HG03571 (cell line): ENCODE data around the gene SYNPO.
A peak's percentile ranks its signal among the peaks of the same experiment; 100 is the strongest.

Source experiments
- ATAC-seq: cut with Tn5 transposase; IDR thresholded peaks from one replicate; pipeline ENCODE4 v1.9.1; 2021; ENCODE audit not compliant: unreplicated experiment

Gene SYNPO

DNA sequence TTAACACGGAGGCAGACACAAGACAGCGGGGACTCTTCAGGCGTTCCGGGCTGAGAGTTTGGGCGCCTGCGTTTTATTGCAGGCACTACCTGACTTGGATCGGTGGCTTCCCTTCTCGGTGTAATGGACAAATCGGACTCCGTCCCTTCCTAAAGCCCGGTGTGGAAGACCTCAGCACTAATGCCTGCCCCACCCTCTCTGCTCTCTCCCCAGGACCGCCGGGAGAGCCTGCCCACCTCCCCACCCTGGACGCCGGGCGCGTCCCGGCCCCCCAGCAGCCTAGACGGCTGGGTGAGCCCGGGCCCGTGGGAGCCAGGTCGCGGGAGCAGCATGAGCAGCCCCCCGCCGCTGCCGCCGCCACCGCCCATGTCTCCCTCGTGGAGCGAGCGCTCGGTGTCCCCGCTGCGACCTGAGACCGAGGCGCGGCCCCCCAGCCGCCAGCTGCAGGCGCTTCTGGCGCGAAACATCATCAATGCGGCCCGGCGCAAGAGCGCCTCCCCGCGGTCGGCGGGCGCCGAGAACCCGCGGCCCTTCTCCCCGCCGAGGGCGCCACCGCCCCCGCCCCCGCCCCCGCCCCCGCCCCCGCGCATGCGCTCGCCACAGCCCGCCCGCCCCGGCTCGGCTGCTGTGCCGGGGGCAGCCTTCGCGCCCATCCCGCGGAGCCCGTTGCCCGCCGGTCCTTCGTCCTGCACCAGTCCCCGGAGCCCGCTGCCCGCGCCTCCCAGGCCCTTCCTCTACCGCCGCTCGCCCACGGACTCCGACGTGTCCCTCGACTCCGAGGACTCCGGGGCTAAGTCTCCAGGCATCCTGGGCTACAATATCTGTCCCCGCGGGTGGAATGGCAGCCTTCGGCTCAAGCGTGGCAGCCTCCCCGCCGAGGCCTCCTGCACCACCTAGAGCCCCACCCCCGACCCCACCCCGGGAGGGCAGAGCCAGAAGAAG is 16.0 kb downstream of the SYNPO start:
- ATAC-seq, result peak; percentile 67

DNA sequence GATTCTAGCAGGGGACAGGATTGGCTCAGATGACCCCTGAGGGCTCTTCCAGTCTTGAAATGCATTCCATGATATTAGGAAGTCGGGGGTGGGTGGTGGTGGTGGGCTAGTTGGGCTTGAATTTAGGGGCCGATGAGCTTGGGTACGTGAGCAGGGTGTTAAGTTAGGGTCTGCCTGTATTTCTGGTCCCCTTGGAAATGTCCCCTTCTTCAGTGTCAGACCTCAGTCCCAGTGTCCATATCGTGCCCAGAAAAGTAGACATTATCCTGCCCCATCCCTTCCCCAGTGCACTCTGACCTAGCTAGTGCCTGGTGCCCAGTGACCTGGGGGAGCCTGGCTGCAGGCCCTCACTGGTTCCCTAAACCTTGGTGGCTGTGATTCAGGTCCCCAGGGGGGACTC is 17.7 kb downstream of the SYNPO start:
- ATAC-seq, result no peak

- ATAC-seq, result no peak
These were observed 18.3 kb downstream of the SYNPO start for GRCh38 chr5:150658699-150659265.

- no peak for ATAC-seq
These were observed 19.1 kb downstream of the SYNPO start for GRCh38 chr5:150659360-150660107.

DNA sequence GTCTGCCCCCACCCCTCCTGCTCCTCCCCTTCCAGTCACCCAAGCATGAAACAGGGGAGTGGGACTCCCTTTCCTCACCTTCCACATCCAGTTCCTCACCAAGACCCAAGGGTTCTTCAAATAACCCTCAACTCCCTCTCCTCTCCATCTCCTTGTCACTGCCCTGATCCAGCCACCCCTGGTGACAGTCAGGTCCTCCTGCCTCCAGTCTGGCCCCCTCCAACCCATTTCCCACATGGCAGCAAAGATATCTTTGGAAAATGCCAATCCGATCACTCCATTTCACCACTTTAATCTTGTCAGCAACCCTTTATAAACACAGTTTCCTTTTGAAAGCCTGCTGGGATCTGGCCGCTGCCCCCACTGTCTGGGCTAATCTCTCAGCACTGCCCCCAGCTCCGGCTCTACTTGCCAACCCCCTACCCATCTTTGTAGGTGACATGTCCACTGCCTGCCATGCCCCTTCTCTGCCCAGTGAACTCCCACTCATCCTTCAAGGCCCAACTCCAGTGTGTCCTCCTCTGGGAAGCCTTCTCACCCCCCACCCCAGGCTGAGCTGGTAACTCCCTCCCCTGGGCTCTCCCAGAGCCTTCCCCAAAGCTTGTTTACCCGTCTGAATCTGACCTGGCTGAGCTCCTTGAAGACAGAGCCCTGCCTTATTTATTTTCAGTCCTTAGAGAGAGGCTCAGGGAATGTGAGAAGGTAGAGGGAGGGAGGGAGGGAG is 19.8 kb downstream of the SYNPO start:
- ATAC-seq, result no peak

DNA sequence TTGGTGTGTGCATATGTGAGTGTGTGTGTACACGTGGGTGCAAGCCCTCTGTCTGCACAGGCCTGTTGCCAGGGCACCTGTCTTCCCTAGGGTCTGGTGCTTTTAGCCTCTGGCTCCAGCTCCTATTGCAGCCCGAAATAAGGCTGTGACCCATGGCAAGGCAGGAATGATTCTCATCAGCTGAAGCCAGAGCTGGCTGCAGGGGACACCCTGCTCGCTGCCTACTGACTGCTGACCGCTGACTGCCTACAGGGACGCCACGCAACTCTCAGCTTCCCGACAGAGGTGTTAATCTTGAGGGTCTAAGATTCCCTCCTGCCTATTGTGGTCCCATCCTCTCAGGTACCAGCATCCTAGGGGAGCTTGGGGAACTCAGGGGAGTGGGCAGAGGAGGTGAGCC is 20.6 kb downstream of the SYNPO start, which contains the start of gene MYOZ3:
MYOZ3 (plus strand) TSS at position 166 of the 400 bp plus-strand sequence. CDS start 1,691 bp downstream, outside the sequence.
- no peak for ATAC-seq

GRCh38 chr5:150661821-150662596 is 21.5 kb downstream of the SYNPO start:
- ATAC-seq, result no peak

DNA sequence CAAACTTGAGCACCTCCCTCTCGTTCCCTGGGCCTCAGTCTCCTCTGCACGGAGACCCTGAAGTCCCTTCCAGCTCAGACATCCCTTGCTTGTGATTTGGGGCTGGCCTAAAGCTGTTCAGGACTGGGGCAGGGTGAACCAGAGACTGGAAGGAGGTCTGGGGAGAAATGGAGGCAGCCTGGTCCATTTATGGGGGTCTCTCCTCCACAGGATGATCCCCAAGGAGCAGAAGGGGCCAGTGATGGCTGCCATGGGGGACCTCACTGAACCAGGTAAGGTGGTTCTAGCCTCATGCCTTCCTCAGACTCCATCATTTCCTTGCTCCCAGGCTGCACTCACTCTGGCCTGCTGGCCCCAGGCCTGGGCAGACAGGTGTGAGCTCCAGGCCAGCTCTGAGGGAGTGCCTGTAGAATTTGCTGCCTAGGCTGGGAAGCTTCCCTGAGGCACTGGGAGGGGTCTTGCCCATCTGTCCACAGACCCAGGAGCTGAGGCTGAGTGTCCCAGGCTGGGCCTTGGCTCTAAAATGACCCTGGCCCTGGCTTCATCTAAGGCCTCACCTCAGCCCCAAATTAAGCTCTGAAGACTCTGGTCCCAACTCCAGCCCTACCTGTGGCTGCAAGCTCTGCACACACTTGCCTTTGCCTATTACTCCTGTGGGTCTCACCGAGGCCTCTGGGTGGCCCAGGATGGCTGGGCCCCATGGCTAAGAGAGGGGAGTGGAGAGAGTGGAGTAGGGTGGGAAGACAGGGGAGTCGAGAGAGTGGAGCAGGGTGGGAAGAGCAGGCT is 22.5 kb downstream of the SYNPO start:
- ATAC-seq, result no peak

DNA sequence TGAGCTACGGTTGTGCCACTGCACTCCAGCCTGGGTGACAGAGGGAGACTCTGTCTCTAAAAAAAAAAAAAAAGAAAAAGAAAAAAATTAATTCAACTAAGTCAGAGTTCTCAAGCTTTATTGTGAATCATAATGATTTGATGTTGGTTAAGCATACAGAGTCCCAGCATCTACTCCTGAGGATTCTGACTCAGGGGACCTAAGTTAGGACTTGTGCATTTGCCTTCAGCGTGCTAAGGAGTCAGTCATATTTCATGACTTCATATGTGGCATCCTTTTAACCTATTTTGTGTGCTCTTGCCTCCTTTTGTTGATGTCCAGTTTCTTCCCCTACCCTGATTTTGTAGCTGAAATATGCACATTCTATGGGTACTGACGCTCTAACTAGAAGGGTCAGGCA is 23.5 kb downstream of the SYNPO start:
- no peak for ATAC-seq

- no peak for ATAC-seq
These were observed 24.6 kb downstream of the SYNPO start for GRCh38 chr5:150665044-150665443.

DNA sequence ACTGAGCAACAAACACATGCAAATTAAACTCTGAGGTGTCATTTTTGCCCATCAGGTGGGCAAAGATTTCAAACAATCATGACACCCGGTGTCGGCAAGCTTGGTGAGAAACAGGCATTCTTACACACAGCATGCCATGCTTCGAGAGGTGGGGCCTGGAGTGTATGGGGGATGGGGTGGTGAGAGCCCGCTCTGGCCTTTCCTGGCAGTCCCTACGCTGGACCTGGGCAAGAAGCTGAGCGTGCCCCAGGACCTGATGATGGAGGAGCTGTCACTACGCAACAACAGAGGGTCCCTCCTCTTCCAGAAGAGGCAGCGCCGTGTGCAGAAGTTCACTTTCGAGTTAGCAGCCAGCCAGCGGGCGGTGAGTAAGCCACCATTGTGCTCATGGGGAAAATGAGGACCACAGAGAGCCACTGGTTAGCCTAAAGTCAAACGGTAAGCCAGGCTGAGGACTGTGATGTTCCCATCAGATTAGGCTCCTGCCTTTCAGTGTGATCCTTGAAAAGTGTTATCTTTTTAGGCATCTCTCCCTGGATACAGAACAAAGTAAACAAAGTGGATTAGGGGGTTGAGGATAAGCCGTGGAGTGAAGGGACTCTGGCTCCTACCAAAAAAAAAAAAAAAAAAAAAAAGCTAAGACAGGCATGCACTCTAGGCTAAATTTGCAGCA is 30.0 kb downstream of the SYNPO start:
- ATAC-seq, result no peak

GRCh38 chr5:150670948-150671310 is 30.5 kb downstream of the SYNPO start:
- no peak for ATAC-seq

DNA sequence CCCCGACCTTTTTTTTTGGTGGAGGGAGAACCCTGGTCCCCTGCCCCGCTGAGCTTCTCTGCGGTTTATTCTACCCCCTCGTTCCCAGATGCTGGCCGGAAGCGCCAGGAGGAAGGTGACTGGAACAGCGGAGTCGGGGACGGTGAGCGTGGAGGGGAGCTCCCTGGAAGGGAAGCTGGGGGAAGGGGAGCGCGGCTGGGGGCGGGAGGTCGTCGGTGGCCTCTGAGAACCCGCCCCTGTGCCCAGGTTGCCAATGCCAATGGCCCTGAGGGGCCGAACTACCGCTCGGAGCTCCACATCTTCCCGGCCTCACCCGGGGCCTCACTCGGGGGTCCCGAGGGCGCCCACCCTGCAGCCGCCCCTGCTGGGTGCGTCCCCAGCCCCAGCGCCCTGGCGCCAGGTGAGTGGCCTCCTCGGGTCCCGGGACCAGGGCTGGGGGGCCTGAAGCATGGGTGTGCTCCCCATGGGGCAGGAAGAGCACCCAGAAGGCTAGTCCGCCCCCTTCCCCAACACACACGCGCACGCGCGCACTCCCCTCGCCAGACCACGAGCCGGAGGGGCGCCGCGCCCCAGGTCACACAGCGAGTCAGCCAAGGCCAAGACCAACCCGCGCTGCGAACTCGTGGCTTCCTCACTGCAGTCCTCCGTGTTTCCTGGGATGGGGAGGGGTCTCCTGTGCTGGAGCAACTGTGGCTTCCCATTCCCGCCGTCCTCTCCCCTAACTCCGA is 31.2 kb downstream of the SYNPO start:
- no peak for ATAC-seq

GRCh38 chr5:150672237-150672883 is 31.9 kb downstream of the SYNPO start:
- no peak for ATAC-seq

DNA sequence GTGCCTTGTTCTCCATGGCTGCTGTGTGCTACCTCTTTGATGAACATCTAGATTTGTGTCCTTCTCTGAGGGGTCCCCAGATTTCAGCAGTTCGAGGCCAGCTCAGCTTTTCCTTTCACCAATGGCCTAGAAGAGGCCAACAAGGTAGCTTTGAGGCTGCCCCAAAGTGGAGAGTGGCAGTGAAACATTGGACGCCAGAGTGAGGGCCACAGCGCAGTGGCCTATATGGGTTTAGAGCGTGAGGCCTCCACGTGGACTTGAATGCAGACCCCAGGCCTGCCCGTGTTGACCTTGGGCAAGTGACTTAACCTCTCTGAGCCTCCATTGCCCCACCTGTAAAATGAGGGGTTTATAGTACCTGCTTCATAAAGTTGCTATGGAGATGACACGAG is 32.4 kb downstream of the SYNPO start:
- ATAC-seq, result no peak

- ATAC-seq, result no peak
These were observed 33.9 kb downstream of the SYNPO start for GRCh38 chr5:150674341-150674821.

GRCh38 chr5:150675069-150675468 is 34.6 kb downstream of the SYNPO start:
- ATAC-seq, result no peak

- ATAC-seq, result no peak
These were observed 36.1 kb downstream of the SYNPO start for GRCh38 chr5:150676578-150676977.
